ENCODE data around the gene OR9G4. TPM values are rescaled to one million over a fixed set of nuclear protein-coding genes. Genes with fewer than 3 reads are reported as not detected.

Gene OR9G4
- total RNA-seq, 4 donors from 2014 or later = not detected

- H3K4me3 ChIP-seq = no peak overlapping the region
- no peaks in the 10 kb centered on the region for H3K27me3 ChIP-seq
- H3K9me3 ChIP-seq = no peaks in the 10 kb centered on the region
- TF ChIP-seq POLR2A (IDR thresholded peaks at IDR 0.05) = no peak
- no peak for TF ChIP-seq EP300 (IDR thresholded peaks at IDR 0.05)
- TF ChIP-seq, protein P1, sequence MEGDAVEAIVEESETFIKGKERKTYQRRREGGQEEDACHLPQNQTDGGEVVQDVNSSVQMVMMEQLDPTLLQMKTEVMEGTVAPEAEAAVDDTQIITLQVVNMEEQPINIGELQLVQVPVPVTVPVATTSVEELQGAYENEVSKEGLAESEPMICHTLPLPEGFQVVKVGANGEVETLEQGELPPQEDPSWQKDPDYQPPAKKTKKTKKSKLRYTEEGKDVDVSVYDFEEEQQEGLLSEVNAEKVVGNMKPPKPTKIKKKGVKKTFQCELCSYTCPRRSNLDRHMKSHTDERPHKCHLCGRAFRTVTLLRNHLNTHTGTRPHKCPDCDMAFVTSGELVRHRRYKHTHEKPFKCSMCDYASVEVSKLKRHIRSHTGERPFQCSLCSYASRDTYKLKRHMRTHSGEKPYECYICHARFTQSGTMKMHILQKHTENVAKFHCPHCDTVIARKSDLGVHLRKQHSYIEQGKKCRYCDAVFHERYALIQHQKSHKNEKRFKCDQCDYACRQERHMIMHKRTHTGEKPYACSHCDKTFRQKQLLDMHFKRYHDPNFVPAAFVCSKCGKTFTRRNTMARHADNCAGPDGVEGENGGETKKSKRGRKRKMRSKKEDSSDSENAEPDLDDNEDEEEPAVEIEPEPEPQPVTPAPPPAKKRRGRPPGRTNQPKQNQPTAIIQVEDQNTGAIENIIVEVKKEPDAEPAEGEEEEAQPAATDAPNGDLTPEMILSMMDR (IDR thresholded peaks at IDR 0.05) = no peak
- no peak for TF ChIP-seq POLR2AphosphoS5 (IDR thresholded peaks at IDR 0.05)
- H3K4me1 ChIP-seq = no peaks in the 10 kb centered on the region
- WGBS = 75% methylated on average over 6 of the region's 6 CpGs
- no peak for DNase-seq (ENCODE audit: low spot score in 2 of 2)
- no peak overlapping the region for H3K27ac ChIP-seq
- H3K36me3 ChIP-seq = no peaks in the 10 kb centered on the region
Observed at GRCh38 chr11:56716379-56716854, 32.1 kb downstream of the OR9G4 start.

- Histone ChIP-seq H3K36me3 (no peaks in the 10 kb centered on the region), H3K4me1 (no peaks in the 10 kb centered on the region), H3K4me3 (no peak overlapping the region), H3K9me3 (no peaks in the 10 kb centered on the region), H3K27ac (no peak overlapping the region), H3K27me3 (no peaks in the 10 kb centered on the region)
- 55% methylated on average over 2 of the region's 2 CpGs for WGBS
- TF ChIP-seq POLR2AphosphoS5 (IDR thresholded peaks at IDR 0.05) (no peak), POLR2A (IDR thresholded peaks at IDR 0.05) (no peak), EP300 (IDR thresholded peaks at IDR 0.05) (no peak)
- TF ChIP-seq, protein P1 (IDR thresholded peaks at IDR 0.05) = no peak
- DNase-seq (ENCODE audit: low spot score in 2 of 2) = no peak
Observed at GRCh38 chr11:56714206-56714605, 34.3 kb downstream of the OR9G4 start.

GRCh38 chr11:56706486-56706885, 42.0 kb downstream of the OR9G4 start:
- no peak overlapping the region for H3K27ac ChIP-seq
- 89% methylated on average over 2 of the region's 2 CpGs for WGBS

GRCh38 chr11:56705784-56706396, 42.6 kb downstream of the OR9G4 start:
- no peak overlapping the region for H3K4me3 ChIP-seq
- H3K9me3 ChIP-seq = no peaks in the 10 kb centered on the region
- DNase-seq (ENCODE audit: low spot score in 2 of 2) = no peak
- H3K27ac ChIP-seq = no peak overlapping the region
- H3K36me3 ChIP-seq = no peaks in the 10 kb centered on the region
- WGBS = 78% methylated on average over 1 of the region's 1 CpG
- H3K4me1 ChIP-seq = no peaks in the 10 kb centered on the region
- no peaks in the 10 kb centered on the region for H3K27me3 ChIP-seq
- no peak for TF ChIP-seq POLR2A (IDR thresholded peaks at IDR 0.05)
- TF ChIP-seq, protein P1 (IDR thresholded peaks at IDR 0.05) = no peak

More at GRCh38 chr11:56706486-56706885, 42.0 kb downstream of the OR9G4 start:
- Histone ChIP-seq H3K9me3 (no peaks in the 10 kb centered on the region), H3K27me3 (no peaks in the 10 kb centered on the region), H3K36me3 (no peaks in the 10 kb centered on the region), H3K4me1 (no peaks in the 10 kb centered on the region), H3K4me3 (no peak overlapping the region)
- DNase-seq (ENCODE audit: low spot score in 2 of 2) = no peak
- TF ChIP-seq, protein P1 (IDR thresholded peaks at IDR 0.05) = no peak
- TF ChIP-seq EP300 (IDR thresholded peaks at IDR 0.05) (no peak), POLR2AphosphoS5 (IDR thresholded peaks at IDR 0.05) (no peak), POLR2A (IDR thresholded peaks at IDR 0.05) (no peak)

GRCh38 chr11:56700914-56701485, 47.5 kb downstream of the OR9G4 start:
- H3K9me3 ChIP-seq = no peaks in the 10 kb centered on the region
- H3K27ac ChIP-seq = no peak overlapping the region
- no peak for DNase-seq (ENCODE audit: low spot score in 2 of 2)

More at GRCh38 chr11:56700914-56701485, 47.5 kb downstream of the OR9G4 start:
- no peaks in the 10 kb centered on the region for H3K27me3 ChIP-seq
- H3K36me3 ChIP-seq = no peaks in the 10 kb centered on the region
- TF ChIP-seq POLR2A (IDR thresholded peaks at IDR 0.05) = no peak
- TF ChIP-seq EP300 (IDR thresholded peaks at IDR 0.05) = no peak
- TF ChIP-seq, protein P1 (IDR thresholded peaks at IDR 0.05) = no peak
- TF ChIP-seq POLR2AphosphoS5 (IDR thresholded peaks at IDR 0.05) = no peak
- H3K4me1 ChIP-seq = no peaks in the 10 kb centered on the region
- 62% methylated on average over 8 of the region's 8 CpGs for WGBS
- no peak overlapping the region for H3K4me3 ChIP-seq
